GM21360 (cell line): ENCODE data around the gene TIE1.
"Not testable (repeated sequence)": the region's sequence is repeated elsewhere in the genome, so short reads cannot be mapped to it uniquely, and the experiment has no call there.

Source experiments
- ATAC-seq: cut with Tn5 transposase; IDR thresholded peaks from one replicate; pipeline ENCODE4 v1.9.1; 2021; ENCODE audit warnings: mild to moderate bottlenecking, moderate library complexity; ENCODE audit not compliant: unreplicated experiment

TIE1 gene

GRCh38 chr1:43358746-43359693 lies 58.2 kb downstream of the TIE1 start, which contains the start of gene CDC20:
Gene CDC20, plus strand, starts transcription at chr1:43358981. Its CDS starts 235 bp downstream, at chr1:43359216.
- ATAC-seq: peak; percentile 95

DNA sequence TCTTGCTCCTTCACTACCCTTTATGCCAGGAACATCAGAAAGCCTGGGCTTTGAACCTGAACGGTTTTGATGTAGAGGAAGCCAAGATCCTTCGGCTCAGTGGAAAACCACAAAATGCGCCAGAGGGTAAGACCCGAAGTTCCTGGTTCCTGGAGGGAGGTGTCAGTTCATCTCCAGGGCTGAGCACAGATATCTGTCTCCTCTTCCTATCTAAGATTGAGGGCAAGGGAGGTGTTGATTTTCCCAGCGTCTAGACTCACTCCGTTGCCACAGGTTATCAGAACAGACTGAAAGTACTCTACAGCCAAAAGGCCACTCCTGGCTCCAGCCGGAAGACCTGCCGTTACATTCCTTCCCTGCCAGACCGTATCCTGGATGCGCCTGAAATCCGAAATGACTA lies 58.9 kb downstream of the TIE1 start:
- no peak for ATAC-seq

DNA sequence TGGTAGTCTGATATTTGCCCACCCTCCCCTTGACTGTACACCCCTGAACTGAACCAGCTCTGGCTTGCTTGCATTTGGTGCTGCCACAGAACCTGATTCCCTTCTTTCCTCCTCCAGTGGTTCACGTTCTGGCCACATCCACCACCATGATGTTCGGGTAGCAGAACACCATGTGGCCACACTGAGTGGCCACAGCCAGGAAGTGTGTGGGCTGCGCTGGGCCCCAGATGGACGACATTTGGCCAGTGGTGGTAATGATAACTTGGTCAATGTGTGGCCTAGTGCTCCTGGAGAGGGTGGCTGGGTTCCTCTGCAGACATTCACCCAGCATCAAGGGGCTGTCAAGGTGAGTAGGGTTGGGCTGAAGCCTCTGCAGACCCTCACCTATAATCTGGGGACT lies 59.8 kb downstream of the TIE1 start:
- ATAC-seq: no peak

GRCh38 chr1:43363283-43363934 lies 62.6 kb downstream of the TIE1 start:
- no peak for ATAC-seq

GRCh38 chr1:43363935-43364525 lies 63.2 kb downstream of the TIE1 start:
- ATAC-seq: no peak

- ATAC-seq: no peak
Observed at GRCh38 chr1:43365678-43366077, 64.9 kb downstream of the TIE1 start.

DNA sequence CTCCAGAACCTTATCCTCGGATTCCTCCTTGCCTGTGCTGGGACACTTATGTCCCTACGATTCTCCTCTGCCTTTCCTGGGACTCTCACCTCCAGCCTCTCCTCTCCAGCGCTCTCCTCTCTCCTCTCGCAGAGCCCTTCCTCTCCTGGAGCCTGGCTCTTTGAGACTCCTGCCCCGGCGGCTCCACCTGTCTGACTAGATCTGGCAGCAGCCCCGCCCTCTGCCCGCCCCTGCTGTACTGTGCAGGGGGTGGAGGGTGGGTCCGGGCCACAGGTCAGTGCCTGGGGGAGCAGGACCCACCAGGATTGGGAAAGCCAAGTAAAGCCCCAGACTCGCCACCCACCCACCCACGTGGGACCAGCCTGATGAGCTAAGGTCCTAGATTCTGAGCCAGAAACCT lies 65.4 kb downstream of the TIE1 start:
- ATAC-seq: no peak

GRCh38 chr1:43366601-43367025 lies 65.8 kb downstream of the TIE1 start:
- ATAC-seq: no peak

DNA sequence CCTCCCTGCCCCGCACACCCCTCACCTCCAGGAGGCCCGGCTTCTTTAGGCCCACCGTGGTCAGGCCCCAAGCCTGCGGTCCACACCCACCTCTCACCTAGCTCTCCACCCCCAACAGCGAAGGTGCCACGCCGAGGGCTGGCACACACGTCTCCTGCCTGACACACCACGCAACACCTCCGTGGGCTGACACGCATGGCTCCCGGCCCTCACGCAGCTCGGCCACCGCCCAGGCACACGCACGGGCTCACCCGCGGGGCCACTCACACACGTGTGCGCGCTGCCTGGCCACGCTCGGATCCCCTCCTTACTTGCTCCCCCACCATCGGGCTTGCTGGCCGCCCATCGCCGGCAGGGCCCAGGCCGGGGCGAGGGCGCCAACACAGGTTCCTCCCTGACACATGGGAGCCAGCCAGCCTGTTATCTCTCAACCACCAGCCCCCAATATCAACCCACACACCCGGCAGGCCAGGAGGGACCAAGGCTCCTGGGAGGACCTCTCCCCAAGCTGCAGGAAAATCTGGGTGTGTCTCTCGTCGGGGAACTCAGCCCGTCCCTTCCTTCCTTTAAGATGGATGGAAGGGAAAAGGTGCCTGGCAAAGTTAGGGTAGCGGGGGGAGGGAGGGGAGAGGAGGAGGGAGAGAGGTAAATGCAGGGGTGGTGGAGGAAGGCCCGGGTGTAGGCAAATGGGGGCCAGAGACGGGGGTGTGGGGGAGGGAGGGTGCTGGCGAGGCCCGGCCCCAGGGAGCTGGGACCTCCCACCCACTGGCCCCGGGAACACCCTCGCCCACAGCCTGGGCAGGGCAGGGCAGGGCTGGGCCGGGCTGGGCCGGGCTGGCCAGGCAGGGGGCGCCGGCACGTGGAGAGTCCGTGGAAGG lies 66.5 kb downstream of the TIE1 start:
- ATAC-seq: no peak

DNA sequence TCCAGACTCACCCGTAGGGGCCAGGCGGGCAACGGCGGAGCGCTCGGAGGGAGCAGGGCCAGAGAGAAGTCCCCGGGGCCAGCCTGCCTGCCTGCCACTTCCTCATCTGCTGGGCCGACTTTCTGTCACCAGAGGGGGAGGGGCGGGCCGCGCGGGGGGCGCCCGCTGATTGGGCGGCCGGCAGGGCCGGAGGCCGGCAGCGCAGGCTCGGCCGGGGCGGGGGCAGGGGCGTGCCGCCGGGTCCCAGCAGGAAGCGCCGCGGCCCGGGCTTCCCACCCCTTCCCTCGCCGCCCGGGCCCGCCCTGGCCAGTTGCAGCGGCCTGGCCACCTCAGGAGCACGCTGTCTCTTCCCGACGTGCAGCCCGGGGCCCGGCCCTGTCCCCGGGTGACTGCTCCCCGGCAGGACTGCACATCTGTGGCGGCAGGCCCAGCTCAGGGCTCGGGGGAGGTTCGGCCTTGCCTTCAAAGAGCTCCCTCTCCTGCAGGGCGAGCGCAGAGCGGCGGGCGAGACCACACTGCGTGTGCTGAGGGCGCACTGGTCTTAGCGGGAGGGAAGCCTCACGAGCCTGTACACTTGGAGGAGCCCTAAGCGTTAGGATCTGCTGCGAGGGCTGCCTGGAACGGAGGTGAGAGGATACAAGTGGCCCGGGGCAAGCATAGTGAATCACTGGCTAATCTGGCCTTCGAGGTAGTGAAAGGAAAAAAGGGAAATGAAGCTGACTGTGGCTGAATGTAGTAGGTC lies 67.3 kb downstream of the TIE1 start, which contains the start of gene ELOVL1:
TSS of gene ELOVL1 (minus strand) at position 108 of the 742 bp plus-strand sequence. CDS start 2,402 bp downstream, outside the sequence.
- ATAC-seq: peak; percentile 70

DNA sequence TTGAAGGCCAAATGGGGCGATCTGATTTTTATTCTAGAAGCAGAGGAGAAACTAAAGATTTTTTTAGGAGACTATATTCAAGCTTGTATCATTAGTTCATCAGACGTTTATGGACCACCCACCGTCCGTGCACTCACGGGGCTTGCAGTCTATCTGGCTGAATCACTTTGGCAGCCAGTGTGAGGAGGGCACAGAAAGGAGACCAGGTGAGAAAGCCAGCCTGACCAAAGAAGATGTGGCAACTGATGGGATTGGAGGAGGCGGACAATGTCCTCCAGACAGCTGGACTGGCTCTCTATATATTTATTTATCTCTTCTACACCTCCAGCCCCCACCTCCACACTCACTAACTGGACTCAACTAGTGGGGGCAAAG lies 67.9 kb downstream of the TIE1 start:
- no peak for ATAC-seq

DNA sequence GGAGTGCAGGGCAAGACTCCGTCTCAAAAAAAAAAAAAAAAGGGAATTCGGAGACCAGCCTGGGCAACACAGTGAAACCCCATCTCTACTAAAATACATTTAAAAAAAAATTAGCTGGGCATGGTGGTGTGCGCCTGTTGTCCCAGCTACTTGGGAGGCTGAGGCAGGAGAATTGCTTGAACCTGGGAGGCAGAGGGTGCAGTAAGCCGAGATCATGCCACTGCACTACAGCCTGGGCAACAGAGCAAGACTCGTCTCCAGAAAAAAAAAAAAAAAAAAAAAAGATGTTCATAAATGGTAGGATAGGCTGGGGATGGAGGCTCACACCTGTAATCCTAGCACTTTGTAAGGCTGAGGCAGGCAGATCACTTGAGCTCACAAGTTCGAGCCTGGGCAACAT lies 69.0 kb downstream of the TIE1 start:
- ATAC-seq: not testable (repeated sequence)

DNA sequence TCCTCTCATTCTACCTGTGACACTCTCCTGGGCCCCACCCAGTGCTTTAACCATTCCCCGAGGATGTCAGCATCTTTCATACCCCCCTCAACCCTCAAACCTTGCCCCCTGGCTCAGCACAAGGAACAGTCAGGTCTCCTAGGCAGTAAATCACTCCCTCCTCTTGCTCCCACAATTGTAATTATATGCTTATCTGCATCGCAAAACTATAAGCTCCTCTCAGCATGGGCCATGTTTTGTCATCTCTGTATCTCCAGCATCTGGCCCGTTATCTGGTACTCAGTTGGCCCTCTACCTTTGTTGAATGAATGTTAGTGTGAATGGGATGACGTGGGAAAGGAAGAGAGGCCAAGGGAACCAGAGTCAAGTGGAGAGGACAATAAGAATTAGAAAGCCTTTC lies 69.8 kb downstream of the TIE1 start:
- ATAC-seq: no peak

GRCh38 chr1:43372172-43372571 lies 71.4 kb downstream of the TIE1 start:
- no peak for ATAC-seq
